ENCODE results near the gene CAB39L.

Gene CAB39L

DNA sequence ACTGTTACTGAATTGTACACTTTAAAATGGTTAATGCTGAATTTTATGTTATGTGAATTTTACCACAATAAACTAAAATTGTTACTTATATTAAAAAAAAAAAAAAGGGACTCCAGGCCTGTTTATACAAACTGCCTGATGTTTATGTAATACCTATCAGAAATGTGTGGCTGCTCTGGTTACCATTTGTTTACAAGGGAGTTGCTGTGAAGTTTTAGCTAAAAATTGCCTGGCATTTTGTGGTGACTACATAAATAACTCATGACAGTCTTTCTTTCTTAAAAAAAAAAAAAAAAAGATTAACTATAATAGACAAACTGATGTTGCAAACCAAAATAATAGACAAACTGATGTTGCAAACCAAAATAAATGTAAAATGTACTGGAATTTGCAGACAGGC is 124.3 kb downstream of the CAB39L start:
- ChIA-PET POLR2A (no interaction called here), CTCF (no interaction called here)
- TF ChIP-seq CTCF (IDR thresholded peaks at IDR 0.05; ENCODE audit: control extremely low read depth, extremely low read depth, low read depth, missing control alignments): no peak
- no peak for DNase-seq (ENCODE audit: extremely low spot score)

- ChIA-PET CTCF (interaction anchor here (1.4 kb wide), 1 partner anchor 22 kb away, joined by 3 read pairs; no protein-coding TSS in a partner anchor), POLR2A (interaction anchor here (0.6 kb wide), 1 partner anchor 143 kb away, joined by 4 read pairs; no protein-coding TSS in a partner anchor)
- TF ChIP-seq CTCF (IDR thresholded peaks at IDR 0.05; ENCODE audit: control extremely low read depth, extremely low read depth, low read depth, missing control alignments): no peak
- DNase-seq (ENCODE audit: extremely low spot score): no peak
Measured at GRCh38 chr13:49315756-49316482, 127.9 kb downstream of the CAB39L start.

- CTCF ChIA-PET: interaction anchor here (1.1 to 1.4 kb wide), 2 partner anchors 10 to 21 kb away, joined by 3 to 4 read pairs; no protein-coding TSS in a partner anchor
- no peak for TF ChIP-seq CTCF (IDR thresholded peaks at IDR 0.05; ENCODE audit: control extremely low read depth, extremely low read depth, low read depth, missing control alignments)
- POLR2A ChIA-PET: no interaction called here
- DNase-seq (ENCODE audit: extremely low spot score): no peak
Measured at GRCh38 chr13:49315036-49315565, 128.8 kb downstream of the CAB39L start.

GRCh38 chr13:49314344-49314882 is 129.5 kb downstream of the CAB39L start:
- ChIA-PET POLR2A (no interaction called here), CTCF (interaction anchor here (0.8 to 1.5 kb wide), 4 partner anchors 9 to 20 kb away, joined by 3 to 5 read pairs (median 4); no protein-coding TSS in a partner anchor)
- TF ChIP-seq CTCF (IDR thresholded peaks at IDR 0.05; ENCODE audit: control extremely low read depth, extremely low read depth, low read depth, missing control alignments): no peak
- no peak for DNase-seq (ENCODE audit: extremely low spot score)

GRCh38 chr13:49311816-49312215 is 132.0 kb downstream of the CAB39L start:
- DNase-seq (ENCODE audit: extremely low spot score): no peak
- POLR2A ChIA-PET: no interaction called here
- TF ChIP-seq CTCF (IDR thresholded peaks at IDR 0.05; ENCODE audit: control extremely low read depth, extremely low read depth, low read depth, missing control alignments): no peak
- CTCF ChIA-PET: interaction anchor here (1.3 to 3.4 kb wide), 5 partner anchors 10 to 295 kb away, joined by 3 to 14 read pairs (median 4); no protein-coding TSS in a partner anchor

DNA sequence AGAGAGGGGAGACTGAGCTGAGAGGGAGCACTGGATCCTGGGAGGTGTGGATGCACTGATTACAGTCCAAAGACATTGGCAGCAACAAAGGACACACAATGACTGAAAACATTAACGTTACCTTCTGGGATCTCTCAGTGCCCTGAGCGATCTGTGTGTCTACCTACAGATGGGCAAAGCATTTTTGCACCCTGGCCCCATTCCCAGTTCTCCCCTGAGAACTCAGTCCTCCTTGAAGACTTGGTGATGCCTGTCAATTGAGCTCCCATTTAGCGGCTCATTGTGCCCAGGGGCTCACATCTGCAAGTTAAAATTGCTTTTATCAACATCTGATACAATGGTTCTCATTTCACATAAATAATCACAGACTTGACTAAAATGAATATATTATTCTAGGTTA is 133.6 kb downstream of the CAB39L start:
- TF ChIP-seq CTCF (IDR thresholded peaks at IDR 0.05; ENCODE audit: control extremely low read depth, extremely low read depth, low read depth, missing control alignments): no peak
- POLR2A ChIA-PET: no interaction called here
- DNase-seq (ENCODE audit: extremely low spot score): no peak
- CTCF ChIA-PET: interaction anchor here (1.3 to 3.4 kb wide), 2 partner anchors 9 to 29 kb away, joined by 3 to 14 read pairs; no protein-coding TSS in a partner anchor
